WERI-Rb-1 (cell line): ENCODE results near the gene CCDC148.
"Not testable (repeated sequence)": the region's sequence is repeated elsewhere in the genome, so short reads cannot be mapped to it uniquely, and the experiment has no call there.

Experiments
- DNase-seq: peaks from one replicate; pipeline ENCODE4 v3.0.0-alpha.2; 2020
- H3K27ac ChIP-seq: fragments of 250-450 bp; sonication (Bioruptor Pico); 2 replicates; pipeline ENCODE4 v1.5.1; 2020; ENCODE audit warnings: mild to moderate bottlenecking, moderate library complexity
- H3K27me3 ChIP-seq: fragments of 250-450 bp; sonication (Bioruptor Pico); 2 replicates; pipeline ENCODE4 v1.5.1; 2021; ENCODE audit warnings: mild to moderate bottlenecking, low read depth, moderate library complexity; ENCODE audit not compliant: insufficient read depth, severe bottlenecking
- H3K36me3 ChIP-seq: fragments of 250-450 bp; sonication (Bioruptor Pico); 2 replicates; pipeline ENCODE4 v1.5.1; 2020; ENCODE audit warnings: mild to moderate bottlenecking, moderate library complexity
- H3K4me3 ChIP-seq: 2 replicates; pipeline ENCODE4 v1.5.1; 2011; ENCODE audit warnings: low read depth, mild to moderate bottlenecking, control low read depth, low read length
- H3K9me3 ChIP-seq: fragments of 250-450 bp; sonication (Bioruptor Pico); 2 replicates; pipeline ENCODE4 v1.5.1; 2021; ENCODE audit warnings: mild to moderate bottlenecking, moderate library complexity; ENCODE audit not compliant: severe bottlenecking
- TF ChIP-seq, protein P1 (sequence below): IDR thresholded peaks from 2 replicates; pipeline ENCODE4 v1.5.1; 2011; ENCODE audit warnings: low read depth, mild to moderate bottlenecking, control low read depth, inconsistent platforms, low read length

CCDC148 gene

GRCh38 chr2:158478816-158479215 lies 22.3 kb upstream of the CCDC148 start:
- Histone ChIP-seq H3K27ac (no peak overlapping the region), H3K9me3 (no peaks in the 10 kb centered on the region), H3K27me3 (no peaks in the 10 kb centered on the region), H3K36me3 (no peaks in the 10 kb centered on the region), H3K4me3 (no peak overlapping the region)
- no peak for DNase-seq
- TF ChIP-seq, protein P1, sequence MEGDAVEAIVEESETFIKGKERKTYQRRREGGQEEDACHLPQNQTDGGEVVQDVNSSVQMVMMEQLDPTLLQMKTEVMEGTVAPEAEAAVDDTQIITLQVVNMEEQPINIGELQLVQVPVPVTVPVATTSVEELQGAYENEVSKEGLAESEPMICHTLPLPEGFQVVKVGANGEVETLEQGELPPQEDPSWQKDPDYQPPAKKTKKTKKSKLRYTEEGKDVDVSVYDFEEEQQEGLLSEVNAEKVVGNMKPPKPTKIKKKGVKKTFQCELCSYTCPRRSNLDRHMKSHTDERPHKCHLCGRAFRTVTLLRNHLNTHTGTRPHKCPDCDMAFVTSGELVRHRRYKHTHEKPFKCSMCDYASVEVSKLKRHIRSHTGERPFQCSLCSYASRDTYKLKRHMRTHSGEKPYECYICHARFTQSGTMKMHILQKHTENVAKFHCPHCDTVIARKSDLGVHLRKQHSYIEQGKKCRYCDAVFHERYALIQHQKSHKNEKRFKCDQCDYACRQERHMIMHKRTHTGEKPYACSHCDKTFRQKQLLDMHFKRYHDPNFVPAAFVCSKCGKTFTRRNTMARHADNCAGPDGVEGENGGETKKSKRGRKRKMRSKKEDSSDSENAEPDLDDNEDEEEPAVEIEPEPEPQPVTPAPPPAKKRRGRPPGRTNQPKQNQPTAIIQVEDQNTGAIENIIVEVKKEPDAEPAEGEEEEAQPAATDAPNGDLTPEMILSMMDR: no peak

- no peaks in the 10 kb centered on the region for H3K9me3 ChIP-seq
- H3K36me3 ChIP-seq: no peaks in the 10 kb centered on the region
- no peak overlapping the region for H3K27ac ChIP-seq
- DNase-seq: no peak
- H3K27me3 ChIP-seq: no peaks in the 10 kb centered on the region
- H3K4me3 ChIP-seq: no peak overlapping the region
- TF ChIP-seq, protein P1: no peak
These were observed 21.7 kb upstream of the CCDC148 start for GRCh38 chr2:158478237-158478636.

DNA sequence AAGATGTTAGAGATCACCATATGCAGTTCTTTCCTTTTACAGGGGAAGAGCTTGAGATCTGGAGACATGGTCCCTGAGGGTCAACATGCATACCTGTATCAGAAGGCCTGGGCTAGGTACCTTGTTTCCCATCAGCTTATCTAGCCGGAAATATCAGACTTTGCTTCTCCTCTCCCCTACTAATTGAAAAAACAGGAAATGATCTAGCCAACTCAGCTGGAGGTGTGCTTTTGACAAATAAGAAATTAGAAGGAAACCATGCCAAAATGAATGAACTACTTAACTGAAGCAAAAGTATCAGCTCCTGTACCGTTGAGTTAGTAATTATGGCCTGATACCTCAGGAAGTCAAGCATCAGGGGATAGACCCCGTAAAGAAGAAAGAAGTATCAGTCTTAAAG lies 20.6 kb upstream of the CCDC148 start:
- DNase-seq: no peak
- TF ChIP-seq, protein P1: no peak
- Histone ChIP-seq H3K36me3 (no peaks in the 10 kb centered on the region), H3K9me3 (no peaks in the 10 kb centered on the region), H3K27ac (no peak overlapping the region), H3K27me3 (no peaks in the 10 kb centered on the region), H3K4me3 (no peak overlapping the region)

- not testable (repeated sequence) for H3K9me3 ChIP-seq, H3K36me3 ChIP-seq, H3K27ac ChIP-seq, DNase-seq, H3K27me3 ChIP-seq, H3K4me3 ChIP-seq
These were observed 18.0 kb upstream of the CCDC148 start for GRCh38 chr2:158474526-158475011.

- Histone ChIP-seq H3K4me3 (no peak overlapping the region), H3K27ac (no peak overlapping the region), H3K36me3 (no peaks in the 10 kb centered on the region), H3K27me3 (no peaks in the 10 kb centered on the region), H3K9me3 (no peaks in the 10 kb centered on the region)
- DNase-seq: no peak
- TF ChIP-seq, protein P1: peak; percentile 18; the same call in 1 of the 2 replicates
These were observed 17.3 kb upstream of the CCDC148 start for GRCh38 chr2:158473719-158474392.

DNA sequence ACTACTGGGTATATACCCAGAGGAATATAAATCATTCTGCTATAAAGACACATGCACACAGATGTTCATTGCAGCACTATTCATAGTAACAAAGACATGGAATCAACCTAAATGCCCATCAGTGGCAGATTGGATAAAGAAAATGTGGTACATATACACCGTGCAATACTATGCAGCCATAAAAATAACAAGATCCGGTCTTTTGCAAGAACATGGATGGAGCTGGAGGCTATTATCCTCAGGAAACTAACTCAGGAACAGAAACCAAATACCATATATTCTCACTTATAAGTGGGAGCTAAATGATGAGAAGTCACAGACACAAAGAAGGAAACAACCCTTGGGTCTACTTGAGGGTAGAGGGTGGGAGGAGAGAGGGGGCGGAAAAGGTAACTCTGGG lies 16.7 kb upstream of the CCDC148 start:
- H3K4me3 ChIP-seq, H3K27ac ChIP-seq, H3K27me3 ChIP-seq, DNase-seq, H3K36me3 ChIP-seq, H3K9me3 ChIP-seq: not testable (repeated sequence)

GRCh38 chr2:158472829-158473228 lies 16.3 kb upstream of the CCDC148 start:
- H3K36me3 ChIP-seq, H3K27ac ChIP-seq, H3K4me3 ChIP-seq: not testable (repeated sequence)

More at GRCh38 chr2:158472829-158473228, 16.3 kb upstream of the CCDC148 start:
- not testable (repeated sequence) for DNase-seq, H3K9me3 ChIP-seq, H3K27me3 ChIP-seq
